ENCODE measurements around the gene PCBP1. TPM values are rescaled to one million over a fixed set of nuclear protein-coding genes. Genes with fewer than 3 reads are reported as not detected.
"Not testable (repeated sequence)": the region's sequence is repeated elsewhere in the genome, so short reads cannot be mapped to it uniquely, and the experiment has no call there.

Gene PCBP1
- 26.3 and 47.8 TPM in 2 replicates for total RNA-seq (2014; rRNA removed; shearing (Covaris generic))
- 40.3 and 45.6 TPM in 2 replicates for polyA plus RNA-seq (2014; cell fraction: nucleus; rRNA removed)

DNA sequence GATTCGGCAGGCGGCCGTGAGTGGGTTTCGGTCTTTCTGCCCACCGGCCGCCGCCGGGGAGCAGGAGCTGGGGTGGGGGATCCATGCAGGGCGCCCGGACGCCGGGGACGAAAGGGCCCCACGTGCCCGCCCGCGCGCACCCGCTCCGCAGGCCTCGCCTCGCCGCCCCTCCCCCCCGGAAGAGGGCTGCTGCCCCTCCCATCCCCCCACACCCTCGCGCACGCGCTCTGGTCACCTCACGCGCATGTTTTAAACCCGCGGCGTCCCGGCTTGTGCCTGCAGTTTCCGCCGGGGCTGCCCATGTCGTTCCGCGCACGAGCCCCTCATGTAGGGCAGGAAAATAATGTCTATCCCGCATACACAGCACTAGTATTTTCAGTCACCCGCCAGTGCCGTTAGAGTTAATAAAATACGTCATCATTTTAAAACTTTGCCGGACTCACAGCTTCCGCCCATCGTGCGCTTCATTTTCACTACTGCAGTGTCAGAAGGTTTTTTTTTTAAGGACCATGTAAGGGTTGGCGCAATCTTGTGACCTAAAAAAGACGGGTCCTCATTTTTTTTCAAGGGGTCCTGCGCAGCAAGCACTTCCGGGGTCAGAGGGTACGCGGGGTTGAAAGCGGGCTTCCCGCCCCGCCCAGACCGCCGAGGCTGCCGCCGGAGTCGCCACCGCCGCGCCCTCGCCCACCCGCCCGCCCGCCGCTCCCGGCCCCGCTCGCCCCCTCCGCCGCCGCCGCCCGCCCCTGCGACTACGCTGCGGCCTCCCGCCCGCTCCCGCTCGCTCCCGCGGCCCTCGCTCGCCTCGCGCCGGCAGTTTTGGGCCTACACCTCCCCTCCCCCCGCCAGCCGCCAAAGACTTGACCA is at the start of gene PCBP1:
Gene PCBP1 (plus strand): TSS at position 640 of the 864 bp plus-strand sequence. CDS start 267 bp downstream, outside the sequence.
- peak; percentile 88 for DNase-seq (ENCODE audit: extremely low read depth, low read depth)

GRCh38 chr2:70039366-70039765 is 47.9 kb upstream of the PCBP1 start:
- no peak for DNase-seq (ENCODE audit: extremely low read depth, low read depth)

DNA sequence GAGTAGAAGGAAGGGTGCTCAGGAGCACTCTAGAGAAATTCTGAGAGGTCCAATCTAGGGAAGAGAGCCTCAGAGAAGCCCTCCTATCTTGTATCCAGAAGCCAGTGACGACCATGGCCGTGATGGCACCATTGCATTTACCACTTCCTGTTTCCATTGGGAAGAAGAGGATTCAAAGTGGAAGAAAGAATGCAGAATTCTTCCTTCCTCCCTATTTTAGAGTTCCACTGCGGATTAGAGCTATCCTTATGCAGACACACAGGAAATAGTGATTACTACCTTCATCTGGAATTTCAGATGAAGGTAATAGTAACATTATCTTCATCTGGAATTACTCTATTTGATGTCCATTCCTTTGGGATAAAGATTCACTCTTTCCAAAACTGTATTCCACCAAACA is 45.6 kb upstream of the PCBP1 start:
- DNase-seq (ENCODE audit: extremely low read depth, low read depth): no peak

DNA sequence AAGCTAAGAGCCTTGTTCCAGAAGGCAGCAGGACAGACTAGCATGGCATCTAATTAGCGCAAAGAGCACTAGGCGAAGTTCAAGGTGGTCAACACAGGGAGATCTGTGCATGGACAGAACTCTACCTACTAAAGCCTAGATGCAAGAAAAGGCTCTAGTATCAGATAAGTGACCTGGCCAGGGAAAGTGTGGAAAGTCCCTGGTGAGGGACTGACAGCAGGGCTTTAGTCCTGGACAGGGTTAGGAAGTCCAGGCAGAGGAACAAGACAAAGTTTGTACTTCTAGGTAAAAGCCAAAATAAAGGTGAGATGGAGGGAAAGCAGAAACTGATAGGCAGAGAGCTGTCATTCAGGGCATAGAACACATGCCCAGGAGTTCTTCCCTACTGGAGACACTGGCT is 45.0 kb upstream of the PCBP1 start:
- no peak for DNase-seq (ENCODE audit: extremely low read depth, low read depth)

GRCh38 chr2:70043252-70043875 is 43.9 kb upstream of the PCBP1 start:
- DNase-seq (ENCODE audit: extremely low read depth, low read depth): no peak

DNA sequence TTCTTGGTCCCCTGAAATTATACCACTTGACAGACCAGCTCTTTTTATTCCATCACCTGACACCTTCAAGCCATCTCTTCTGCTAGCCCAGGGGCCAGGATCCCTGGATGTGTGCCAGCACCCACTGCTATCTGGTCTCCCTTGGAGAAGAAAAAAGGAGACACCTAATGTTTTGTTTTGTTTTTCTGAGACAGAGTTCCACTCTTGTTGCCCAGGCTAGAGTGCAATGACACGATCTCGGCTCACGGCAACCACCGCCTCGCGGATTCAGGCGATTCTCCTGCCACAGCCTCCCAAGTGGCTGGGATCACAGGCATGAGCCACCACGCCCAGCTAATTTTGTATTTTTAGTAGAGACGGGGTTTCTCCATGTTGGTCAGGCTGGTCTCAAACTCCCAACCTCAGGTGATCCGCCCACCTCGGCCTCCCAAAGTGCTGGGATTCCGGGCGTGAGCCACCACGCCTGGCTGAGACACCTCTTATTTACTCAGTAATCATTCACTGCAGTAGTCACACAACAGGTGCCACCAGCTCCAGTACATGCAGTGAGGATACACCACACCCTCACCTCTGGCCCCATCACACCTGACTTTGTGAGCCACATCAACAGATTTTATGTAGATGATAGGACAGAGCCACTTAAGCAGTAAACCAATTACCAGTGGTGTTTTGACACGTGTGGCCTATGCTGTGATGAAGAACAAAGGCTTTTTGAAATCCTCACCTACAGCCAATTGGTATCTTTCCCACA is 42.8 kb upstream of the PCBP1 start:
- DNase-seq (ENCODE audit: extremely low read depth, low read depth): no peak

DNA sequence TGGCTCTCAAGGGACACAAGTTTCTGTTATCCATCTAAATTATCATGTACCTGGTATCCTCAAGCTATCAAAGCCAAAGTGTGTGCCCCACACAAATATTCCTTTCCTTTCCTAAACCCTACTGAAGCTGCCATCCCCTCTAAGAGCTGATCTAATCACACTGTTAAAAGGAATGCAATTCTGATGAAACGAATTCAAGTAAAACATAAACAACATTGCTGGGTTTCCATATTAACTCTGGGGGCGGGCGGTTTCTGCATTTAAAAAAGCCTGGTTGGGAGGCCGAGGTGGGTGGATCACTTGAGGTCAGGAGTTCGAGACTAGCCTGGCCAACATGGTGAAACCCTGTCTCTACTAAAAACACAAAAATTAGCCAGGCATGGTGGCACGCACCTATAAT is 41.9 kb upstream of the PCBP1 start:
- no peak for DNase-seq (ENCODE audit: extremely low read depth, low read depth)

DNA sequence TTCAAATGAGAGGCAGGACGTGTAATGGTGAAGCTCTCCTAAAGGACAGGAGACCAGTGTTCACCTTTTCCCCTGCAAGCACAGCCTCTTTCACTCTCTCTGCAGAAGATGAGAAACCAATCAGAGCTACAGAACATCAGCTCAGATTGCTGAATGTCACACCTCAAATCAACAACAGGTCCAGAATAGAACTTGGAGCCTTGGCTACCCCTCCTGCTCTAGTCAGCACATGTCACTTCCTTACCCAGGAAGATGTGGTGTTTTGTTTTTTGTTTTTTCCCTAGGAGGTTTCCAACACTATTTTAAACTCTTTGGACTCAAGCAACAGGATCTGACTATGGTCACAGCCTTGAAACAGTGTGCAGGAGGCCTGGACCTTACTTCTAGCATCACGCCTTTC is 41.3 kb upstream of the PCBP1 start:
- no peak for DNase-seq (ENCODE audit: extremely low read depth, low read depth)

- DNase-seq (ENCODE audit: extremely low read depth, low read depth): no peak
Observed at GRCh38 chr2:70046534-70046933, 40.7 kb upstream of the PCBP1 start.

DNA sequence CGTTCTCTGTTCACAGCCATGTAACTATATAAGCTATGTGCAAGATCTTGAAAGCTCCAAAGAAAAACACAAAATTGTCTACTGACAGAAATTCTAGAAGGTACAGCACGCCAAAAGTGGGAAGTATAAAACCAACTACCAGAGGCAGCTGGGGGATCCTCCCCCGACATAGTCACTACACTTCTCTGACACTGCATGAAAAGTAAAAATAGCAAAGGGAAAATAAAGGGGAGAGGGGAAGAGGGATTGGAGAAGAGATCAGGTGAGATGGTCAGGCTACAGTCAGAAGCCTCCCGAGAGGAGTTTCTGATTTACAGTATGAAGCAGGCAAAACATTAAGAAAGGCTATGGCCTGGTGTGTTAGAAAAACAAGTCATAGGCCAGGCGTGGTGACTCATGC is 39.8 kb upstream of the PCBP1 start:
- no peak for DNase-seq (ENCODE audit: extremely low read depth, low read depth)

GRCh38 chr2:70049255-70049654 is 38.0 kb upstream of the PCBP1 start:
- DNase-seq (ENCODE audit: extremely low read depth, low read depth): no peak

DNA sequence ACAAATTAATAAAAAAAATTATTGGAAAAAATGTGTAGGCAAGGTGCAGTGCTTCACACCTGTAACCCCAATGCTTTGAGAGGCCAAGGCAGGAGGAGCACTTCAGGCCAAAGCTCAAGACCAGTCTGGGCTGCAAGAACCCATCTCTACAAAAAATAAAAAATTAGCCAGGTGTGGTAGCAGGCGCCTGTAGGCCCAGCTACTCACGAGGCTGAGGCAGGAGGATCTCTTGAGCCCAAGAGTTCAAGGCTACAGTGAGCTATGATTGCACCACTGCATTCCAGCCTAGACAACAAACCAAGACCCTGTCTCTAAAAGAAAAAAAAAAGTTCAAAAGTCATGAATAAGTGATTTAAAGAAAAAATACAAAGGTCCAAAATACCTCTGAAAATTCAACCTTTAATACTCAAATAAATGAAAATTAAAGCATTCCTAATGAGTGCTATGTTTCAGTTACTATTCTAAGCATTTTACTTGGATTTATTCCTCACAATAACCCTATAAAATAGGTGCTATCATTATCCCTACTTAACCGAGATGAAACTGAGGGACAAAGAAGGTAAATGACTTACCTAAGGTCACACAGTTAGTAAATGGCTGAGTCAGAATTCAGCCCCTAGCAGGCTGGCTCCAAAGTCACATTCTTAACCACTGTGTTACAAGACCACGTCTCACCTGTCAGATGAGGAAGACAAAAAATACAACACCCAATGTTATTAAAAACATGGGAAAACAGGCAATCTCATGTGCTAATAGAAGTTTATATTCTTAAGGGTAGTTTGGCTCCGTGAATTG is 36.4 kb upstream of the PCBP1 start:
- no peak for DNase-seq (ENCODE audit: extremely low read depth, low read depth)

GRCh38 chr2:70055259-70055658 is 32.0 kb upstream of the PCBP1 start:
- DNase-seq (ENCODE audit: extremely low read depth, low read depth): not testable (repeated sequence)

GRCh38 chr2:70061317-70061716 is 26.0 kb upstream of the PCBP1 start:
- DNase-seq (ENCODE audit: extremely low read depth, low read depth): no peak

DNA sequence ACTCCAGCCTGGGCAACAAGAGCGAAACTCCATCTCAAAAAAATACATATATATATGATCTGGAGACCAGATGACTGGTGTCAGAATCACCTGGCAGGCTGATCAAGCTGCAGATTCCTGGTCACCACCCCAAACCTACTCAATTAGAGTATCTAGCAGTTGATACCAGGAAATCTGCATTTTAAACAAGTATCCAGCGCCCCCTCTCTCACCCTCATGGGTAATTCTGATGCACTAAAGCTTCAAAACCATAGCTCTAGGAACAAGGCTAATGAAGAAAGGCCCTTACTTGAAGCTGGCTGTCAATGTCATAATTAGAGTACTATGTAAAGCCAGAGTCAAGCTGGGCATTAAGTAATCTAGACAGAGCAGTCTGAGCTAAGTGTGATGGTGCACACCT is 25.0 kb upstream of the PCBP1 start:
- DNase-seq (ENCODE audit: extremely low read depth, low read depth): no peak

GRCh38 chr2:70068119-70068518 is 19.2 kb upstream of the PCBP1 start:
- no peak for DNase-seq (ENCODE audit: extremely low read depth, low read depth)

DNA sequence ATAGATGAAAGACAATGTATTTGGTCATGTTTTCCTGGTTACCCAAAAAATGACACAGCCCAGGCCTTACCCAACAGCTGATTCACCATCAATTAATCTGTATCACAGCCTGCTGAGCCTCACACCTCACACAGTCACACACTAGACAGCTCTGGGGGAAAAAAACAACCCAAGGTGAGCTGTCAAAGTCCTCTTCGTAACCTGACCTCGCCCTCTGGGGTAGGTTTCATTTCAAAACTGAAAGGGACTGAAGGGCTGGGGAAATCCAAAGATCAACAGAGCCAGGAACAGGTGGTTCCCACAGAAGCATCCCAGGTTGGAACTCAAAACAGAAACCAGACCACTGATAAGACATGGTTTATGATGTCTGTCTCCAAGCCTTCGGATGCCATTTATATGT is 18.2 kb upstream of the PCBP1 start:
- no peak for DNase-seq (ENCODE audit: extremely low read depth, low read depth)

DNA sequence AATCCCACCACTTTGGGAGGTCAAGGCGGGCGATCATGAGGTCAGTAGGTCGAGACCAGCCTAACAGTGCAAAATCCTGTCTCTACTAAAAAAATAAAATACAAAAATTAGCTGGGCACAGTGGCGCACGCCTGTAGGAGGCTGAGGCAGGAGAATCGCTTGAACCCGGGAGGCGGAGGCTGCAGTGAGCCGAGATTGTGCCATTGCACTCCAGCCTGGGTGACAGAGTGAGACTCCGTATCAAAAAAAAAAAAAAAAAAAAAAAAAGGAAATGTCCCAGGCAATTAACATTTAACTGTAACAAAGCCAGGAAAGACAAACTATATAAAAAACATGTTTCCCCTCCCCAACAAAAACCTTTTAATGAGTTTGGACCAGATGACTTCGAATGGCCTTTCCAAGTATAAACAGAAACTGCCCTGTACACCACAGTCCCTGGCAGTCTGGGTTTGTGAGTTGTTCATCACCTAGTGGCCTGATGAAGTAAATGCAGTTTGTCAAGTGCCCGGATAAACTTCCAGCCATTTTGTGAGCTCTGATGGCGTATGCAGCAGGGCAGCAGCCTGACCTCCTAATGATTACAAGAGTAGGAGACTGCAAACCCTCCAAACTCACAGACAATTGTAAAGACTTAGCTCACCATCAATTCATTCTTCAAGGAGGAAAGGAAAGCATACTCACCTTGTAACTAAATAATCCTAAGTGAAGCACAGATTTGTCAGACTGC is 16.6 kb upstream of the PCBP1 start:
- DNase-seq (ENCODE audit: extremely low read depth, low read depth): peak; percentile 88

DNA sequence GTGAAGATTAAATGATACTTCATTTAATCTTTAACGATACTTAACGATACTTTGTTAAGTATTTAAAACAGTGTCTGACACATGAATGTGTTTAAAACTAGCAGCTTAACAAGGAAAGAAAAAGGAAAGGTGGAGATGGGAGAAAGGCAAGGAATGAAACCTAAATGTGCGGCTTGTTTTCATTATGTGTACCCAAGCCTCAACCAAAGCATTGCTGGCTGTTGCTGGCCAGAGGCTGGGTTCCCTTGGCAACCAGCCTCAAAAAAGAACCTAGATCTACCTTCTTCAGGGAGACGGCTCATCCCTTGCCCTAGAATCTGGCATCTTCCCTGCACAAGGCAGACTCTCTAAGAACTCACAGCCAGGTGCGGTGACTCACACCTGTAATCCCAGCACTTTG is 13.8 kb upstream of the PCBP1 start:
- no peak for DNase-seq (ENCODE audit: extremely low read depth, low read depth)

- DNase-seq (ENCODE audit: extremely low read depth, low read depth): no peak
Observed at GRCh38 chr2:70078384-70078783, 8.9 kb upstream of the PCBP1 start.
